ENCODE measurements around the gene SCGB3A1. TPM values are rescaled to one million over a fixed set of nuclear protein-coding genes. Genes with fewer than 3 reads are reported as not detected.

SCGB3A1 gene, protein sequence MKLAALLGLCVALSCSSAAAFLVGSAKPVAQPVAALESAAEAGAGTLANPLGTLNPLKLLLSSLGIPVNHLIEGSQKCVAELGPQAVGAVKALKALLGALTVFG
- total RNA-seq: not detected
- long read RNA-seq, donor 1: 0 reads
- long read RNA-seq, donor 2: 0 reads

DNA sequence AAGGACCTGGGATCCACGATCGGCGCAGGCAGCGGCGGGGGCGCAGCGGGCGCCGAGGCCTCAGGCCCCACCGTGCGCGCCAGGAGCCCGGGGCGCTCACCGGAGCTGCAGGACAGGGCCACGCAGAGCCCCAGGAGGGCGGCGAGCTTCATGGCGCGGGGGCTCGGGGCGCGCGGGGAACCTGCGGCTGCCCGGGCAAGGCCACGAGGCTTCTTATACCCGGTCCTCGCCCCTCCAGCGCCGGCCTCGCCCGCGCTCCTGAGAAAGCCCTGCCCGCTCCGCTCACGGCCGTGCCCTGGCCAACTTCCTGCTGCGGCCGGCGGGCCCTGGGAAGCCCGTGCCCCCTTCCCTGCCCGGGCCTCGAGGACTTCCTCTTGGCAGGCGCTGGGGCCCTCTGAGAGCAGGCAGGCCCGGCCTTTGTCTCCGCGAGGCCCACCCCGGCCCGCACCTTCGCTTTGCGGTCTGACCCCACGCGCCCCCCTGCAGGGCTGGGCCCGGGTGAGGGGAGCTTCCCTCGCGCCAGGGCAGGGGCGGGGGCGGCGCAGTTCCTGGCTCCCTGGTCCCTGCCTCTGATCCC is at the start of gene SCGB3A1:
TSS of gene SCGB3A1 (minus strand) at position 189 of the 577 bp plus-strand sequence. CDS start at position 152, 37 bp downstream.
- H3K4me3 ChIP-seq: no peak within 1 kb of the TSS
- ATAC-seq: peak; percentile 39
- no peak for DNase-seq

DNA sequence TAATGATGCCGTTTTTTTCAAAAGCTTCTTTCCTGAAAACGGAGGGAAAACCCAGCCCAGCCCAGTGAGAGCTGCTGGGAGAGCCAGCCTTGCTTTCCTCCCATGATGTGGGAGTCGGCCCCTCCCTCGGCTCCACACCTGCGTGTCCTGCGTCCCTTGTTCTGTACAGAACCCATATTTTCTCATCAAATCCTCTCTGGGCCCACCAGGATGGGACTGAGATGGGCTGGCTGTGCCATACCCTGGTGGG is 49.2 kb upstream of the SCGB3A1 start:
- no peak for ATAC-seq
- DNase-seq: no peak
- H3K9me3 ChIP-seq: no peaks in the 10 kb centered on the region
- H3K36me3 ChIP-seq (ENCODE audit: low read depth): no peaks in the 10 kb centered on the region
- H3K4me1 ChIP-seq (ENCODE audit: low read depth): no peaks in the 10 kb centered on the region
- no peak overlapping the region for H3K4me3 ChIP-seq
- TF ChIP-seq, protein P1, sequence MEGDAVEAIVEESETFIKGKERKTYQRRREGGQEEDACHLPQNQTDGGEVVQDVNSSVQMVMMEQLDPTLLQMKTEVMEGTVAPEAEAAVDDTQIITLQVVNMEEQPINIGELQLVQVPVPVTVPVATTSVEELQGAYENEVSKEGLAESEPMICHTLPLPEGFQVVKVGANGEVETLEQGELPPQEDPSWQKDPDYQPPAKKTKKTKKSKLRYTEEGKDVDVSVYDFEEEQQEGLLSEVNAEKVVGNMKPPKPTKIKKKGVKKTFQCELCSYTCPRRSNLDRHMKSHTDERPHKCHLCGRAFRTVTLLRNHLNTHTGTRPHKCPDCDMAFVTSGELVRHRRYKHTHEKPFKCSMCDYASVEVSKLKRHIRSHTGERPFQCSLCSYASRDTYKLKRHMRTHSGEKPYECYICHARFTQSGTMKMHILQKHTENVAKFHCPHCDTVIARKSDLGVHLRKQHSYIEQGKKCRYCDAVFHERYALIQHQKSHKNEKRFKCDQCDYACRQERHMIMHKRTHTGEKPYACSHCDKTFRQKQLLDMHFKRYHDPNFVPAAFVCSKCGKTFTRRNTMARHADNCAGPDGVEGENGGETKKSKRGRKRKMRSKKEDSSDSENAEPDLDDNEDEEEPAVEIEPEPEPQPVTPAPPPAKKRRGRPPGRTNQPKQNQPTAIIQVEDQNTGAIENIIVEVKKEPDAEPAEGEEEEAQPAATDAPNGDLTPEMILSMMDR (IDR thresholded peaks at IDR 0.05): no peak
- intact Hi-C loops (cut with DNase I, micrococcal nuclease): no loop called here

More for the DNA sequence above, at the start of gene SCGB3A1:
- intact Hi-C loops (cut with DNase I, micrococcal nuclease): no loop called here
- Histone ChIP-seq H3K36me3 (ENCODE audit: low read depth) (no peaks in the 10 kb centered on the region), H3K9me3 (no peaks in the 10 kb centered on the region), H3K4me1 (ENCODE audit: low read depth) (no peaks in the 10 kb centered on the region)
- TF ChIP-seq, protein P1 (IDR thresholded peaks at IDR 0.05): no peak

DNA sequence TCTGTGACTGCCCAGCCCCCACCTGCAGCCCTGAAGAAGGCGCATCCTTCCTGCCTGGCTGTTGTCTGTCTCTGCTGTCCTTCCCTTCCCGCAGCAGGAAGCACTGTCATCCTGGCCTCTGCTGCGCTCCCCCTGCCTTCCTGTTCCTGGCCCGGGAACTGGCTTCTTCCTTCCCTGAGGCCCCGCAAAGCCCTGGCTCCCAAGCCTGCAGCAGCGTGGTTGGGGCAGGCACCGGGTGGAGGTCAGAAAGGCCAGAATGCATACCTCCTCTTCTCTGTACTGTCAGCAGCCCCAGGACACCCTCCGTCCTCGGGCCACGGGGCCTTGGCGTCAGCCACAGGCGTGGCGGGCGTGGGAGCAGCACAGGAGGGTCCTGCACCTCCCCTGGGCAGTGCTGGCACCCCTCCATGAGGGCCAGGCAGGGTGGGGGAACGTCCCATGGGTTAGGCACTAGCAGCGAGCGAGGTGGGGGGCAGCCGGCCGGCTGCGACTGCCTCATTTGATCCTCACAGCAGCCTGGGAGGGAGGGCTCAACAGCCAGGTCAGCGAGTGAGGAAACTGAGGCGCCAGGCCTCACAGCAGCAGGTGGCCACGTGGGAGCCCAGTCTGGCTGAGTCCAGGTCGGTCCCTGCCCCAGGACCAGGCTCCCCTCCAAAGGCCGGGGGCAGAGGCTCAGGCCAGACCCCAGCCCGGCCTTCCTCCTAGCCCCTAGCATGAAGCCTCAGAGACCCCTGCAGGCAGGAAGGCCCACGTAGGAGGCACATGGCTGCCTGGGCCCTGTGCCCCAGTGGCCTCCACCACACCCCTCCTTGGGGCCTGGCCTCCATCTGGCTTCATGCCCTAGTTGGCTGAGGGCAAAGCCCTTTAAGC is 48.7 kb upstream of the SCGB3A1 start:
- ATAC-seq (no peak), DNase-seq (no peak)
- Histone ChIP-seq H3K36me3 (ENCODE audit: low read depth) (no peaks in the 10 kb centered on the region), H3K4me3 (no peak overlapping the region), H3K9me3 (no peaks in the 10 kb centered on the region), H3K4me1 (ENCODE audit: low read depth) (no peaks in the 10 kb centered on the region)
- TF ChIP-seq, protein P1 (IDR thresholded peaks at IDR 0.05): no peak
- intact Hi-C loops (cut with DNase I, micrococcal nuclease): no loop called here

DNA sequence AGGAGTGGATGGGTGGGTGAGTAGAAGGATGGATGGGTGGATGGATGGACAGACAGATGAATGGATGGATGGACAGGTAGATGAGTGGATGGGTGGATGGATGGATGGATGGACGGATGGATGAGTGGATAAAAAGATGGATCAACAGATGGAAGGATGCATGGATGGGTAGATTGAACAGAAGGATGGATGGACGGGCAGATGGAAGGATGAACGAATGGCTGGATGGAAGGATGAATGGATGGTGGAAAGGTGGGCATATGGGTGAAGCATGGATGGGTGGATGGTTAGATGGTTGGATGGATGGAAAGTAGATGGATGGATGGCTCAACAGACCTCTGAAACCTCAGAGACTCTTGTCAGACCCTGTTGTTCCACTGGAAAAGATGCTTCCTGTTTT is 48.0 kb upstream of the SCGB3A1 start:
- no peaks in the 10 kb centered on the region for H3K4me1 ChIP-seq (ENCODE audit: low read depth)
- no peaks in the 10 kb centered on the region for H3K36me3 ChIP-seq (ENCODE audit: low read depth)
- no peaks in the 10 kb centered on the region for H3K9me3 ChIP-seq
- ATAC-seq (no peak), DNase-seq (no peak)
- no peak overlapping the region for H3K4me3 ChIP-seq
- TF ChIP-seq, protein P1 (IDR thresholded peaks at IDR 0.05): no peak
- intact Hi-C loops (cut with DNase I, micrococcal nuclease): no loop called here

DNA sequence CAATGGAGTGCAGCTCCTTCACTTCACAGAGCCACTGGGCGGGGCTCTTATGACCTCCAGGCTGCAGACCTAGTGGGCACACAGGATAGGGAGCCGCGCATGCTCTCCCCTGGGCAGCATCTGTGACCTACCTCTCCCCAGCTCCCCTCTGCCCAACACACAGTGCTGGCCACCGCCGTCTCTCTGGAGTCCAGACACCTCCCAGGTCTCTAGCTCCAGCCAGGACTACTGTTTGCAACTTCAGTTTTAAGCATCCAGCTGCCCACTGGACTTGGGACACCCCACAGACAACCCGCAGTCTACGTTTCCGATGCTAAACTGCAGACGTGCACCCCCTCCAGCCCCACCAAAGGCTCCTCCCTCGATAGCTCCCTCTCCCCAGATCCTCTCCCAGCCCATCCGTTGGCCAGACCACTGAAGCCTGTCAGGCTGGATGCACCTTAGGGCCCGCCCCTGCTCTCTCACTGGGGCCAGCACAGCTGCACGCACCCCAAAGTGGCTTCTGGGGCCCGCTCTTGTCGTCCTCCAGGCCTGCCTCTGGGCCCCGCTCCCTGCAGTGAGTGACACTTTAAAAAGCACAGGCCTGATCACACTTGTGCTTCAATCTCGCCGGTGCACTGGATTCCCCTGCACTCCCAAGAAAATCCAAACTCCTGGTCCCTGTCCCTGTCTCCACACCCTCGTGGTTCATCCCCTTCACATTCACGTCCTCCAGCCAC is 46.8 kb upstream of the SCGB3A1 start:
- peak in 2 of 3 donors; percentile 9 to 37 for DNase-seq
- Histone ChIP-seq H3K9me3 (no peaks in the 10 kb centered on the region), H3K4me3 (no peak overlapping the region), H3K4me1 (ENCODE audit: low read depth) (no peaks in the 10 kb centered on the region), H3K36me3 (ENCODE audit: low read depth) (no peaks in the 10 kb centered on the region)
- intact Hi-C loops (cut with DNase I, micrococcal nuclease): no loop called here
- TF ChIP-seq, protein P1 (IDR thresholded peaks at IDR 0.05): no peak
- ATAC-seq: no peak
